Left lobe of liver (tissue), 2 donors: ENCODE data around the gene RBX1. TPM values are rescaled to one million over a fixed set of nuclear protein-coding genes. Genes with fewer than 3 reads are reported as not detected.

ENCODE experiments used
- ATAC-seq: fragments of 200-7000 bp; cut with Tn5 transposase; one replicate; pipeline ENCODE4 v1.9.1; 2020; ENCODE audit warnings: mild to moderate bottlenecking, moderate library complexity
- DNase-seq: peaks from one replicate; pipeline ENCODE4 v3.0.0-alpha.2; 2020; ENCODE audit warnings: low spot score
- total RNA-seq: library from RNA; stranded (reverse); gene quantifications from one replicate; pipeline ENCODE4 v1.2.1, GENCODE V29; 2021
- donor health status: DM: no; HTN: no; CAD: no; lungs with moderate emphysema.
- donor health status: DM: no; HTN: yes; CAD: no.

Gene RBX1
- total RNA-seq, 1 donor from 2014 or later, result 15.1 TPM

DNA sequence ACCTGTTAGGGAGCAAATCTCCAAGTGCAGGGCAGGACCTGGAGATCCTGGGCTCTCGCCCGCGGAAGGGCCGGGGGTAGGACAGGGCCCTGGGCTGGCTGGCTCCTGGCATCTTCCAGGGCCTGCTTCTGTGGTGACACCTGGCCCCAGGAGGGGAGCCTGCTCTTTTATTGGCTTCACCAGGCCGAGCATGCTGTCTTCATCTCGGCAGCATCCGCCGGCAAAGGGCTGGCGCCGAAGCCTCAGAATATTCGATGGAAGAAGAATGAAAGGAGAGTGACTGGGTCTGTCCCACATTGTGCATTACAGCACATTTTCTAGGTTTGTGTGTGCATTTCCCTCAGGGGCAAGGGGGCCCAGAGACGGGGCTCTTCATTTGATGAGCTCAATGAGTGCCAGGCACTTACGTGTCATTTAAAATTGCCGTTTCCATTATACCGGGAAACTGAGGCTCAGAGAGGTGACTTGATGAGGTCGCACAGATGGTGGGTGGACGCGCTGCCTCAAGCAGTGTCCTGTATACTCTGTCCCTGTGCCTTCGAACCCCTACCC, 70.0 kb downstream of the RBX1 start:
- ATAC-seq (no peak), DNase-seq (peak; percentile 48)

DNA sequence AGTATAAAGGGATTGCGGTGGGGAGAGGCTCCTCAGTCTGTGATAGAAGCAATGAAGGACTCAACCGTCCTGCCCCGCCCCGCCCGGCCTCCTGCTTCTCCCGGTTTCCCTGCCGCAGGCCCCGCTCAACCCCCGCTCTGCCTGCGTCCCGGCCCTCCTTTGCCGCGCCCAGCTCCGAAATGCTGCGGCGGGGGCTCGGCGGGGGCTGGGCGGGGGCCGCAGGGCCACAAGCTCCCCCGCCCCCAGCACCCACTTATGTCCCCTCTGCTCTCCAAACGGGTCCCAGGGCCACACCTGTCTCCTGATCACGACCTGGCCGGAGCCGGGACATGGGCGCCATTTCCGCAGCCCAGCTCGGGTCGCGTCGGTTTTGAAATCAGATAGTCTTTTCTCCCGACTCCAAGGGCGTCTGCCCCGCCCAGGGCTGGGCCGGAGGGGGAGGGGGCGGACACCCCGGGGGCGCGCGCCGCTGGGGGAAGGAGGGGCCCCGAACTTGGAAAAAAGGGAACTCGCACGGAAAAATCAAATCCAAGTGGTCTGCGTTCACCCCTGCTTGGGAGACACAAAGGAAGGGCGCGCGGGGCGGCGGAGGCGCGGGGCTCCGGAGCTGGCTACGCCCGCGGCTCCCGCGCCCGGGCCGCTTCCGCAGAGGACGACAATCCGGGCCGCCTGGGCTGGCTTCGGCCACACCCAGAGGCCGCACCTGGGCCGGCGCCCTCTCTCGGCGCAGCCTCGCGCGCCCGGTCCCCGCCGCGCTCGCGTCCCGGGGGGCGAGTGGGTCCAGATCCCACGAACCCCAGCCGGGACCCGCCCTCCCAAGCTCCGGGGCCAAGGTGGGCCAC, 70.7 kb downstream of the RBX1 start:
- DNase-seq, result peak; percentile 63
- ATAC-seq, result peak; percentile 86

DNA sequence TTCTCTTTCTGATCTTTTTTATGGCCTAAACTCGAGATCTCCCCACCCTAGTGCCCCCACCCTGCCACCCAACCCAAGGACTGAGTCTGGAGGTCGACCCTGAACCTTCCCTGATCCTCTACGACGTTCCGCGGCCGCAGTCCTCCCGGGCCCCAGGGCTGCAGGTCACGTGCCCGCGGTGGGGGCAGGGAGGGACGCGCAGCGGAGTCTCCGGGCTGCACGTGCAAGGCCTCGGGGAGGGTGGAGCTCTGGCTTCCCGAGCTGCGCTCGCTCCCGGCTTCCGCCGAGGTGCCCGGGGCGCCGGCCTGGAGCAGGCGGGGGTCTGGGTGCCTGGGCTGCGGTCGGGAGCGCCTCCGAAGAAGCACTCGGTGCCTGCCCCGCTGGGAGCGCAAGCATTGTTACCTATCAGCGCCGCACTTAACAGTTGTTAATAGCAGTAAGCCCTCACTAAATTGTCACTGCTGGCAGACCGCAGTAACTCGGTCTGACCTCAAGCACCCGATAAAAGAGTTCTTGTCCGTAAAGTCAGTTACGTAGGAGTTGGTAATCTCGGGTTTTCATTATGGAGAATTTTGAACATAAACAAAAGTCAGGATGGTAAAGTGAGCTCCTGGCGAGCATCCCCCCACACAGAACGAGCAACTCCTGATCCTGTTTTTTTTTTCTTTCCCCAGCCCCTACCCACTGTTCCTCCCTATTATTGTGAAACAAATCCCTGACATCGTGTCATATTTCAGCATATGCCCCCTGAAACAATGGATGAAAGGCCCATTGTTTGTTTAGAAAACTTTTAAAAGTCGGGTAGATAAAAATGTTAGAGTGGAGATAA, 71.5 kb downstream of the RBX1 start:
- DNase-seq (peak; percentile 91), ATAC-seq (peak; percentile 93)

Other genes starting within 250 kb of the RBX1 start
- 13.6 TPM for gene SLC25A17, start 132.0 kb upstream of the RBX1 start, total RNA-seq
- 128 TPM for gene ST13, start 94.7 kb upstream of the RBX1 start, total RNA-seq
- 22.0 TPM for gene XPNPEP3, start 94.2 kb upstream of the RBX1 start, total RNA-seq
- not detected for gene DNAJB7, start 89.3 kb upstream of the RBX1 start, total RNA-seq
- gene EP300, start 141.2 kb downstream of the RBX1 start, total RNA-seq, result 24.4 TPM